Fibroblast of gingiva (primary cell): ENCODE results near the gene ASTN1.

Source experiments
- DNase-seq: peaks from one replicate; pipeline ENCODE4 v3.0.0-alpha.2; 2011; ENCODE audit warnings: low read depth

ASTN1 gene

DNA sequence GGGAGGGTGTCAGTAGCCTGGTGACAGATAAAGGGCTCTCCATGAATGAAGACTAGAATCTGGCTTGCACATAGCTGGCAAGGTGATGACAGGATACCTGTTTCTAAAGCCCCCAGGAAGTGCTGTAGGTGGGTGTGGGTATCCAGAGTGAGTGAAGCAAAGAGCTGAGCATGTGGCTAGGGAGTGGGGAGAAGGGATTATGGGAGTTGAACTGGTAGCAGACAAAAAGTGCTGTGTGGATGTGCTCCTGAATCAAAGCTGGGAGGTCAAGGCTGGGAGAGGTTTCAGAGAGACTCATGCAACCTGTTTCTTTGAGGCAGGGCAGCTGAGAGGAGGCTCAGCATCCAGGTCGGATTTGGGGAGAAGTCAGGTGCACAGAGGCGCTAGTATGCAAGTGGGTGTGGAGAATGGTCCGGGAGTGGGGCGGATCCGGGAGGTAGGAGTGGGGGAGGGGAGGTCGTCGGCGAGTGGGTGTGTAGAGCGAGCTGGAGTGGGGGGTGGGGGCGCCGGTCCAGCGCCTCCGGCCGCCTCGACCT, 600 bp downstream of the ASTN1 start:
- no peak for DNase-seq

DNA sequence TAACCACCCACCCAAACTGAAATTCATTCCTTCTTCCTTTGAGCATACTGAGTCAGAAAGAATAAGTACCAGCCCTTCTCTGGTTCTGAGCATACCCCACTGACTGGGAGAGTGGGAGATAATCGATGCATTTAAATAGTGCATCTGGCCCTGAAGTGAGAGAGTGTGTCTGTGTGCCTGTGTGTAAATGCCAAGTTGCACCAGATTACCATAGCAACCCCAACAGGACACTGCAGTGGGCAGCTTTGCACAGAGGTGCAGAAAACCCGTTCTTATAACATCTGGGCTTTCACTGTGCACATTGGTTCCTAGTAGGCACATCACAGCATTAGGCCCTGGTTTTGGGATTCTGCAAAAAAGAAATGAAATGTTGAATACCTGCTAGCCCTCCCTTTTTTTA, 2.3 kb downstream of the ASTN1 start:
- no peak for DNase-seq

DNA sequence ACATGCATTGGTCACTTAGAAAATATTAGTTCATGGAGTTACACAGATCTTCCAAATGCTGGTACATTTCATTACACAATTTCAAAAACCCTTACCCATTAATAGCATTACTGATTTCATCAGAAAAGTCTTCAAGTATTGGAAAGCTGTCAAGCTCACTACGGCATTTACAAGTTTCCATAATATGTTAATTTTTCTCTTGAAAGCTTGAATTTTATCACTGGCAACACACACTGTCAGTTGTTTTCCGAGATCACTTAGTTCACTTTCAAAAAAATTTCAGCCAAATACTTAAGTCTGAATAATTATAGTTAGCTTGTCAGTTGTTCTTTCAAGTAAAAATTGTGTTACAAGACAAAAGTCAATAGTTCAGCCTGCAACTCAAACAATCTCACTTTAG, 18.0 kb downstream of the ASTN1 start:
- DNase-seq, result no peak

- DNase-seq, result no peak
These were observed 19.1 kb downstream of the ASTN1 start for GRCh38 chr1:177145106-177146070.

DNA sequence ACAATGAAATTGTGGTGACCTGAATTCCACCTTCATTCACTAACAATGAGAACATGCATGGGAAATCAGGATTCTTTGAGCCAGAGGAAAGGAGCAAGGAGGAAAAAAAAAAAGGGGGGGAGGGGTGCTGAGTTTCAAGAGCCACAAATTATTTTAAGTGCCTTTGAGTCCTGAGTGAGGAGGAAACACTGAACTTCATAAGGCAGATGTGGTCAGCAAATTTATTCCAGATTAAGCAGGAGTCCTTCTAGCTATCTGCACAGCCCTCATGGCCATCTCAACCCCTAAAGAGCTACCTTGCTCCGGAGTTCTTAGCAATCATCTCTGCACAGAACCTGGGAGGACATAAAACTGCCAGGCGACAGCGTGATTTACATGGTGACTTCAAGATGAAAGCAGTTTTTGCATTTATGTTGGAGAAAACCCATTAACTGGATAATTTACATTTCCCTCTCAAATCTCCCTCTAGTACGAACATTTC, 21.7 kb downstream of the ASTN1 start:
- no peak for DNase-seq

GRCh38 chr1:177142010-177142409, 22.5 kb downstream of the ASTN1 start:
- DNase-seq, result no peak

- DNase-seq, result no peak
These were observed 26.2 kb downstream of the ASTN1 start for GRCh38 chr1:177138347-177138746.

DNA sequence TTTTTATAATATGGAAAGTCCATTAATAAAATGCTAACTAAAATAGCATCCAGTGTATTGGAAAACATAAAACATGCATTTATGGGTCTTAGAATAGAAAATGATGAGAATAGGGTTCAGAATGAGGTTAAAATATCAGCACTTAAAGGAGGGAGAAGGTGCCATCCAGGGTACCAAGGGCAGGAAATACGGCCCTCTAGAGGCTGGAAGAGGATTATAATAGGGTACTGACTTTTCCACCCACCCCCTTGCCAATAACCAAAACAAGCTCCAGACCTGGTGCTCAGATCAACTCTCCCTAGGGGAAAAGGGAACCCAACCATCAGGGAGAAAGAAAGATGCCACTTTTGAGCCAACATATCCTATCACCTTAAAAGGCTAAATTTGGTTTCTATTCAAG, 26.7 kb downstream of the ASTN1 start:
- no peak for DNase-seq

GRCh38 chr1:177135250-177135649, 29.3 kb downstream of the ASTN1 start:
- no peak for DNase-seq

DNA sequence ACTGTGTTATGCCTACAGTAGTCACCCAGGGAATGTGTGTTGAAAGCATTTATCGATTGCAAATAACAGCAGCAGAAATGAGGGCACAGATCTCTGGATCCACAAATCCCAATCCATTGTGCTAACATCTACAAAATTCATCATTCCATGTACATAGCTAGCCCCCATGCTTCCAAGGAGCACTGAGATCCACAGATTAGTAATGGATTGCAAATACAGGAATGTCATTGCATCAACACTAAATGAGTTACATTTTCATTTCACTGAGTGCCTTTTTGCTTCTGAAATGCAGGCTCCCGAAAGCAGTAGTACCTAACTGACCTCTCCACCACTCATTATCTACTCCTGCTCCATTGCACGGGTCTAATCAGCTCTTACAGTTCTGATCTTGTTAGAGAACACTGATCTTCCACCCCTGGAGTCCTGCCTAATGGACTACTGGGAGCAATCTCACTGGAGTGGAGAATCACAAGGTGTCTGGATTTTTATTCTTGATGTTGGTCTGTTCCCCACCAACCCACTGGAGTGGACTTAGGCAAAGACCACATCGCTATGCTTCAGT, 30.5 kb downstream of the ASTN1 start:
- DNase-seq, result no peak

DNA sequence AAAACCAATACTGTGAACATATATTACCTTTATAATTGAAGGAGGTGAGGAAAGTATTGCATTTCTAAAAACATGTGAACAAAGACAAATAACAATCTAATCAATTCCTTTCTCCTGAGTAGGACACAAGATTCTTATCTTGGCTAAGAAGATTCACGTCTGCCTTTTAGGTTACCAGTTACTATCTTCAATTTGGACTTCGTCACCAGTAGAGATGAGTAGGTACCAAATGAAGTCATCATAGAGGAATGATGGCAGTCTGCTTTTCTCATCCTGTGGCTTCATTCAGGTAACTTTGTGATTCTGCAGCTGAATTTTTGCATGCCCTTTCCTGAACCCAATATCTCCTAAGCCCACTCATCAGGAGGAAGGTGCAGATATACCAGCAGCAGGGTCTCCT, 32.4 kb downstream of the ASTN1 start:
- no peak for DNase-seq

DNA sequence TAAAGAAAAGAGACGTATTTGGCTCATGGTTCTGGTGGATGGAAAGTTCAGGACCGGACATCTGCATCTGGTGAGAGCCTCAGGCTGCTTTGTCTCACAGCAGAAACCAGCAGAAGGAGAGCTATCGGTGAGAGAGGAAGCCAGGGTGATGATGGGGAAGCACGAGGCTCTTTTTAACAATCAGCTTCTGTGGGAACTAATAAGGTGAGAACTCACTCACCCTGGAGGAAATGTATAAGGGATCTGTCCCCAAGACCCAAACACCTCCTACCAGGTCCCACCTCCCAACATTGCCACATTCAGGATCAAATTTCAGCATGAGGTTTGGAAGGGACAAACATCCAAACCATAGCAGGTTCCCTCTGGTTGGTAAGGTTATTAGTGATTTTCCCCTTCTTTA, 32.8 kb downstream of the ASTN1 start:
- no peak for DNase-seq

- no peak for DNase-seq
These were observed 34.0 kb downstream of the ASTN1 start for GRCh38 chr1:177130451-177130945.

GRCh38 chr1:177128665-177129281, 35.7 kb downstream of the ASTN1 start:
- DNase-seq, result no peak

DNA sequence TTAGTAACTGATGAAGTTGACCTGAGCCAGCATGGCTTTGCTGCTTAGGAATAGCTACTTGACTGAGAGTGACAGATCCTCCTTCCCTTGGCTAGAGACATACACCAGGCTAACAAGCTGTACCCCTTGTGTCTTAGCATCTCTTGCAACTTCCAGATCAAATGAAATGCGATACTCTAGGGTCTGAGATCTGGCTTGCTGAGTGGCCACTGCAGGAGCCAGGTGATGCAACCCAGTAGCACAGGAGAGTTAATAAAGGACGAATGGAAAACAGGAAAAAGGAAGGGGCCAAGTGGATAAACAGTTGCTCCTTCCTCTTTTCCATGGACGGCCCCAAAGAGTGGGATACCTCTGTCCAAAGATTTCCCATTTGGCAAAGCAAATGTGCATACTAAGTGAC, 38.2 kb downstream of the ASTN1 start:
- no peak for DNase-seq

DNA sequence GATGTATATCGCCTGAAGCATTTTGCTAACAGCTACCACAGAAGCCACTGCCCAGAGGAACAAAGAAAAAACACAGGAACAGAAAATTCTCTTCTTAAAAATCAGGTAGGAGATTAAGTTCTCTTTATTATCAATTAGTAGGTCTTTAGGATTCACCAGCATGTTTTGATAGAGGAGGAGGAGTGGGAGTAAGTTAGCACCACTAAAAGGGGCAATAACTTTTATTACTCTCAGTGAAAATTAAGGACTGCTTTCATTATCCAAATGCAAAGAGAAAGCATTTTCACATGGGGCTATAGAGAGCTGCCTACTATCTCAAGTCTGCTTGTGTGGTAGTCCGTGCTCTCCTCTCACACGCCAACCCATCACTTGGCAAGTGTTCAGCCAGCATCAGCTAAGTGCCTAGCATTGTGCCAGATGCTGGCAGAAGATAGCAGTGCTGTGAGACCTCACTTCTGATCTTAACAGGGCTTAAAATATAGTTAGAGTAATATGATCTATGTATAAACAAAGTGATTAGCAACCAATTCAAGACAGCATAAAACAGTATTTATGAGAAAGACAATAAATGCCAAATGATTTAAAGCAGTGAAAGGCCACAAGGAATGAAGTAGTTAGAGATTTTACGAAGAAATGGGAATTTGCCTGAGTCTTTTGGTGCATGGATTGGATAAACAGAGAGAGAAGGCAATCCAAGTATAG, 39.8 kb downstream of the ASTN1 start:
- DNase-seq, result no peak

DNA sequence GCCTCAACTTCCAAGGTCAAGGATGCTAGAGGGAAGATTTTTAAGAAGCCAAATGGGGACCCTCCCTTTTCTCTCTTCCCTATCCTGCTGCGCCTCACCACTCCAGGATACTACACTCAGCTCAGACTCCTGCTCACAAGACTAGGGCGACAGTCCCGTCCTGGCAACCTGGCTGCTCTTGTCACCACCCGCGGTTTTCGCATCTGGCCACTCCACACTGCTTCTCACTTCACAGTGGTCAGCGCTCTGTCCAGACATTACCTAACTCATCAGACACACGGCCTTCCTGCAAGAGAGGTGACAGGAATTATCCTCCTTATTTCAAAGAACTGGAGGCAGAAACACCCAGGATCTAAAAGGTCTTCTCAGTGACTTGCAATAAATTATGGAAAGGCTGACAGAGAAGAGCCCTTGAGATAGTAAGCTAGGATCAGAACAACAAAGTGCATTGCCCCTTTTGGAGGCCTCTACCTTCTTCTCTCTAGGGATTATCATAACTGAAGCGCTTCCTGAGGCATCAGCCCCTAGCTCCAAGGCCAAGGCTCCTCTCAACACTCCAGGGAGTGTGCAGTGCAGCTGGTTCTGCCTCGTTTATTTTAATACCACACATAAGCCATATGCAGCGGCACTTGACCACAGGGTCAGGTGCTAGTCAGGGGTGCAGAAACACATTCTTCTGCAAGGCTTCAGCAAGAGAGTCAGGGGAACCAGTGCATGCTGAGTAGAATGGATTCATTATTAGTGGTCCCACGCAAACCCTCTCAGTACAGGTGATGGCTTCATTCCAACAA, 41.9 kb downstream of the ASTN1 start:
- no peak for DNase-seq

DNA sequence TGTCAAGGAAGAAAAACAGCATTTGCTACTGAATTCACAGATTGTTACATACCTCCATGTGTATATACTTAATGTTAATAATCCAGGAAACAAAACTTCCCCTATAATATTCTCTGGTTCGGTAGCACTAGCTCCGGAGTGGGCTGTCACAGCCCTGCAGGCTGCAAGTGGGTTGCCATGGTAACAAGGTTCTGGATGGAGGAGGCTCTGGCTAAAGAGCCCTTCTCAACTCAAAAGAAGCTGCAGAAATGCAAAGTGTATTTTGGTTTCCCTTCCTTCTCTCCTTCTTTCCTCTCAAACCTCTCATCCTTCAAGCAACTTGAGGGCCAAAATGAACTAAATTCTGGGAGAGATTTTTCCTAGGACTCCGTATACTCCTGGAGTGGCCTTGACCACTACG, 45.2 kb downstream of the ASTN1 start:
- DNase-seq, result no peak

- no peak for DNase-seq
These were observed 45.6 kb downstream of the ASTN1 start for GRCh38 chr1:177118901-177119300.

- DNase-seq, result no peak
These were observed 47.6 kb downstream of the ASTN1 start for GRCh38 chr1:177116941-177117340.
